ENCODE measurements around the gene ROGDI.
A peak's percentile ranks its signal among the peaks of the same experiment; 100 is the strongest.

Gene ROGDI

DNA sequence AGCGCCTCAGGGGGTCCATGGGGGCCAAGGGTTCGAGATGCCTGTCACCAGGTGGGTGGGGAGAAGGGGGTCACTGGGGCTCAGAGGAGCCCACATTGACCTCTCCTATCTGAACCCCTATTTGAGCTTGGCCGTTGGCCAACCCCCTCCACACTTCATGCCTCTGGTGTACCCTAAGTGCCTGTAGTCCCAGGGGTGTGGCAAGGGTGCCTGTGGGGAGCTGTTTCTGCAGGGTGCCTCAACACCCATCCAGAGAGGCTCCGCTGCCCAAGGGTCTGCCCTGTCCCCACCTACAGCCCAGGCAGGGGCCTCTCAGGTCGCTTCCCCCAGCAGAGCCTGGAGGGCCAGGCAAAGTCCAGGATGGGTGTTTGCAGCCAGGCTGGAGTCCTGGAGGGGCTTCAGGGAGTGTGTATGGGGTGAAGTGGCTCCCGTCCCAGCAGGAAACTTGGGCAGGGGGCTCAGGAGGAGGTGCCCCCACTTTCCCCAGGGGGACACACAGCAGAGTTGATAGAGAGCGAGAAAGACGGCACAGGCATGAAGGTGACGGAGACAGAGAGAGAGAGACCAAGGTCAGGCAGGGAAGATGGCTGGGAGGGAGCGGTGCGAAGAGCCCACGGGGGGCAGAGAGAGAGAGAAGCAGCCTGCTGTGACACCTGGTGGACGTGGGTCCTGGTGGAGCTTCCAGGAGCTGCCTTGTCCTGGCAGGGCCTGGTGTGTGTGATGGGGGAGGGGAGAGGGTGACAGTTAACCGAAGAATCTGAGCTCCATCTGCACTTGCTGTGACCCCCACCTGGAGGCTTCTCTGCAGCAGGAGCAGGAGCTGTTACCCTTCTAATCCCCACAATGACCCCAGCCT is 14.6 kb downstream of the ROGDI start, which contains the start of gene SEPTIN12:
Gene SEPTIN12, minus strand, starts transcription at position 719 of the 856 bp plus-strand sequence. Its CDS starts 700 bp downstream, at position 19.
- ChIA-PET CTCF (no interaction called here), POLR2A (interaction anchor here (3.3 kb wide), 1 partner anchor 14 kb away, joined by 19 read pairs; the partner anchor contains the start of gene ROGDI)
- TF ChIP-seq ZBTB17 (tag by site-specific recombination; IDR thresholded peaks at IDR 0.05) = no peak
- TF ChIP-seq ZNF701 (tag by site-specific recombination; IDR thresholded peaks at IDR 0.05) = no peak
- TF ChIP-seq, protein P1, sequence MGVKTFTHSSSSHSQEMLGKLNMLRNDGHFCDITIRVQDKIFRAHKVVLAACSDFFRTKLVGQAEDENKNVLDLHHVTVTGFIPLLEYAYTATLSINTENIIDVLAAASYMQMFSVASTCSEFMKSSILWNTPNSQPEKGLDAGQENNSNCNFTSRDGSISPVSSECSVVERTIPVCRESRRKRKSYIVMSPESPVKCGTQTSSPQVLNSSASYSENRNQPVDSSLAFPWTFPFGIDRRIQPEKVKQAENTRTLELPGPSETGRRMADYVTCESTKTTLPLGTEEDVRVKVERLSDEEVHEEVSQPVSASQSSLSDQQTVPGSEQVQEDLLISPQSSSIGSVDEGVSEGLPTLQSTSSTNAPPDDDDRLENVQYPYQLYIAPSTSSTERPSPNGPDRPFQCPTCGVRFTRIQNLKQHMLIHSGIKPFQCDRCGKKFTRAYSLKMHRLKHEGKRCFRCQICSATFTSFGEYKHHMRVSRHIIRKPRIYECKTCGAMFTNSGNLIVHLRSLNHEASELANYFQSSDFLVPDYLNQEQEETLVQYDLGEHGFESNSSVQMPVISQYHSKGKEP (tag by site-specific recombination; IDR thresholded peaks at IDR 0.05) = no peak
- TF ChIP-seq ZNF324 (tag by site-specific recombination; IDR thresholded peaks at IDR 0.05) = no peak
- TF ChIP-seq ZNF37A (tag by site-specific recombination; IDR thresholded peaks at IDR 0.05) = no peak
- TF ChIP-seq MZF1 (tag by site-specific recombination; IDR thresholded peaks at IDR 0.05; ENCODE audit: borderline replicate concordance) = no peak
- TF ChIP-seq, protein P2, sequence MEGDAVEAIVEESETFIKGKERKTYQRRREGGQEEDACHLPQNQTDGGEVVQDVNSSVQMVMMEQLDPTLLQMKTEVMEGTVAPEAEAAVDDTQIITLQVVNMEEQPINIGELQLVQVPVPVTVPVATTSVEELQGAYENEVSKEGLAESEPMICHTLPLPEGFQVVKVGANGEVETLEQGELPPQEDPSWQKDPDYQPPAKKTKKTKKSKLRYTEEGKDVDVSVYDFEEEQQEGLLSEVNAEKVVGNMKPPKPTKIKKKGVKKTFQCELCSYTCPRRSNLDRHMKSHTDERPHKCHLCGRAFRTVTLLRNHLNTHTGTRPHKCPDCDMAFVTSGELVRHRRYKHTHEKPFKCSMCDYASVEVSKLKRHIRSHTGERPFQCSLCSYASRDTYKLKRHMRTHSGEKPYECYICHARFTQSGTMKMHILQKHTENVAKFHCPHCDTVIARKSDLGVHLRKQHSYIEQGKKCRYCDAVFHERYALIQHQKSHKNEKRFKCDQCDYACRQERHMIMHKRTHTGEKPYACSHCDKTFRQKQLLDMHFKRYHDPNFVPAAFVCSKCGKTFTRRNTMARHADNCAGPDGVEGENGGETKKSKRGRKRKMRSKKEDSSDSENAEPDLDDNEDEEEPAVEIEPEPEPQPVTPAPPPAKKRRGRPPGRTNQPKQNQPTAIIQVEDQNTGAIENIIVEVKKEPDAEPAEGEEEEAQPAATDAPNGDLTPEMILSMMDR (tag by site-specific recombination; IDR thresholded peaks at IDR 0.05) = peak; percentile 58
- no peak for TF ChIP-seq ZNF596 (tag by site-specific recombination; IDR thresholded peaks at IDR 0.05)
- no peak for TF ChIP-seq ZNF837 (tag by site-specific recombination; IDR thresholded peaks at IDR 0.05)
- TF ChIP-seq ZIC2 (tag by site-specific recombination; IDR thresholded peaks at IDR 0.05) = peak; percentile 67
- TF ChIP-seq ZNF302 (tag by site-specific recombination; IDR thresholded peaks at IDR 0.05; ENCODE audit: low read depth) = no peak
- no peak for TF ChIP-seq KLF8 (tag by site-specific recombination; IDR thresholded peaks at IDR 0.05)
- Histone ChIP-seq H3K4me1 (ENCODE audit: control insufficient read depth, insufficient read depth, low read length) (no peaks in the 10 kb centered on the region), H3K27ac (ENCODE audit: extremely low read depth, low read depth, low read length) (no peak within 1 kb of the TSS), H3K36me3 (ENCODE audit: control insufficient read depth in 2 of 2, insufficient read depth in 1 of 2, low read length in 2 of 2) (no peaks in the 10 kb centered on the region), H3K9me3 (ENCODE audit: control insufficient read depth, insufficient read depth, low read depth, low read length) (no peaks in the 10 kb centered on the region), H3K4me3 (ENCODE audit: low read depth, low read length) (no peak within 1 kb of the TSS)

DNA sequence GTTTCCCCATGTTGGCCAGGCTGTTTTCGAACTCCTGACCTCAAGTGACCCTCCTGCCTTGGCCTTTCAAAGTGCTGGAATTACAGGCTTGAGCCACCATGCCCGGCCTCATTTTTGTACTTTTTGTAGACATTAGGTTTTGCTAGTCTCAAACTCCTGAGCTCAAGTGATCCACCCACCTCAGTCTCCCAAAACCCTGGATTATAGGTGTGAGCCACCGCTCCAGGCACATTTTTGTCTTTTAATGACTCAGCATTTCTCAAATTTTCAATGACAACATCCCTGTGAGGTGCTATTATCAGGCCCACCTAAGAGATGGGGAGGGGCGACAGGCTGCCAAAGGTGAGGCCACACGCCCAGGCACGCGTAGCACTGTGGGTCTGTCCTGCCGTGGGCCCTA is 15.4 kb downstream of the ROGDI start:
- ChIA-PET POLR2A (interaction anchor here (3.3 kb wide), 1 partner anchor 15 kb away, joined by 19 read pairs; the partner anchor contains the start of gene ROGDI), CTCF (no interaction called here)
- Histone ChIP-seq H3K4me3 (ENCODE audit: low read depth, low read length) (no peak overlapping the region), H3K4me1 (ENCODE audit: control insufficient read depth, insufficient read depth, low read length) (no peaks in the 10 kb centered on the region), H3K9me3 (ENCODE audit: control insufficient read depth, insufficient read depth, low read depth, low read length) (no peaks in the 10 kb centered on the region), H3K27ac (ENCODE audit: extremely low read depth, low read depth, low read length) (no peak overlapping the region), H3K36me3 (ENCODE audit: control insufficient read depth in 2 of 2, insufficient read depth in 1 of 2, low read length in 2 of 2) (no peaks in the 10 kb centered on the region)
- no peak for TF ChIP-seq GLIS1 (tag by site-specific recombination; IDR thresholded peaks at IDR 0.05)
- no peak for TF ChIP-seq ZBTB1 (tag by site-specific recombination; IDR thresholded peaks at IDR 0.05)
- TF ChIP-seq, protein P3, sequence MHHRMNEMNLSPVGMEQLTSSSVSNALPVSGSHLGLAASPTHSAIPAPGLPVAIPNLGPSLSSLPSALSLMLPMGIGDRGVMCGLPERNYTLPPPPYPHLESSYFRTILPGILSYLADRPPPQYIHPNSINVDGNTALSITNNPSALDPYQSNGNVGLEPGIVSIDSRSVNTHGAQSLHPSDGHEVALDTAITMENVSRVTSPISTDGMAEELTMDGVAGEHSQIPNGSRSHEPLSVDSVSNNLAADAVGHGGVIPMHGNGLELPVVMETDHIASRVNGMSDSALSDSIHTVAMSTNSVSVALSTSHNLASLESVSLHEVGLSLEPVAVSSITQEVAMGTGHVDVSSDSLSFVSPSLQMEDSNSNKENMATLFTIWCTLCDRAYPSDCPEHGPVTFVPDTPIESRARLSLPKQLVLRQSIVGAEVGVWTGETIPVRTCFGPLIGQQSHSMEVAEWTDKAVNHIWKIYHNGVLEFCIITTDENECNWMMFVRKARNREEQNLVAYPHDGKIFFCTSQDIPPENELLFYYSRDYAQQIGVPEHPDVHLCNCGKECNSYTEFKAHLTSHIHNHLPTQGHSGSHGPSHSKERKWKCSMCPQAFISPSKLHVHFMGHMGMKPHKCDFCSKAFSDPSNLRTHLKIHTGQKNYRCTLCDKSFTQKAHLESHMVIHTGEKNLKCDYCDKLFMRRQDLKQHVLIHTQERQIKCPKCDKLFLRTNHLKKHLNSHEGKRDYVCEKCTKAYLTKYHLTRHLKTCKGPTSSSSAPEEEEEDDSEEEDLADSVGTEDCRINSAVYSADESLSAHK (tag by site-specific recombination; IDR thresholded peaks at IDR 0.05) = no peak
- no peak for TF ChIP-seq ZNF23 (tag by site-specific recombination; IDR thresholded peaks at IDR 0.05; ENCODE audit: borderline replicate concordance)
- TF ChIP-seq, protein P4, sequence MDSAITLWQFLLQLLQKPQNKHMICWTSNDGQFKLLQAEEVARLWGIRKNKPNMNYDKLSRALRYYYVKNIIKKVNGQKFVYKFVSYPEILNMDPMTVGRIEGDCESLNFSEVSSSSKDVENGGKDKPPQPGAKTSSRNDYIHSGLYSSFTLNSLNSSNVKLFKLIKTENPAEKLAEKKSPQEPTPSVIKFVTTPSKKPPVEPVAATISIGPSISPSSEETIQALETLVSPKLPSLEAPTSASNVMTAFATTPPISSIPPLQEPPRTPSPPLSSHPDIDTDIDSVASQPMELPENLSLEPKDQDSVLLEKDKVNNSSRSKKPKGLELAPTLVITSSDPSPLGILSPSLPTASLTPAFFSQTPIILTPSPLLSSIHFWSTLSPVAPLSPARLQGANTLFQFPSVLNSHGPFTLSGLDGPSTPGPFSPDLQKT (IDR thresholded peaks at IDR 0.05; ENCODE audit: borderline replicate concordance, low read depth, low read length) = no peak
- no peak for TF ChIP-seq ZNF404 (tag by site-specific recombination; IDR thresholded peaks at IDR 0.05)
- no peak for TF ChIP-seq ZNF10 (tag by site-specific recombination; IDR thresholded peaks at IDR 0.05)
- TF ChIP-seq ZNF335 (tag by site-specific recombination; conservative IDR thresholded peaks at IDR 0.05) = no peak
- no peak for TF ChIP-seq YY1 (tag by site-specific recombination; IDR thresholded peaks at IDR 0.05)
- TF ChIP-seq ZNF785 (tag by site-specific recombination; IDR thresholded peaks at IDR 0.05) = no peak
- TF ChIP-seq, protein P5, sequence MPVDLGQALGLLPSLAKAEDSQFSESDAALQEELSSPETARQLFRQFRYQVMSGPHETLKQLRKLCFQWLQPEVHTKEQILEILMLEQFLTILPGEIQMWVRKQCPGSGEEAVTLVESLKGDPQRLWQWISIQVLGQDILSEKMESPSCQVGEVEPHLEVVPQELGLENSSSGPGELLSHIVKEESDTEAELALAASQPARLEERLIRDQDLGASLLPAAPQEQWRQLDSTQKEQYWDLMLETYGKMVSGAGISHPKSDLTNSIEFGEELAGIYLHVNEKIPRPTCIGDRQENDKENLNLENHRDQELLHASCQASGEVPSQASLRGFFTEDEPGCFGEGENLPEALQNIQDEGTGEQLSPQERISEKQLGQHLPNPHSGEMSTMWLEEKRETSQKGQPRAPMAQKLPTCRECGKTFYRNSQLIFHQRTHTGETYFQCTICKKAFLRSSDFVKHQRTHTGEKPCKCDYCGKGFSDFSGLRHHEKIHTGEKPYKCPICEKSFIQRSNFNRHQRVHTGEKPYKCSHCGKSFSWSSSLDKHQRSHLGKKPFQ (tag by site-specific recombination; IDR thresholded peaks at IDR 0.05) = no peak
- TF ChIP-seq ZNF174 (tag by site-specific recombination; IDR thresholded peaks at IDR 0.05) = no peak
- TF ChIP-seq ZNF391 (tag by site-specific recombination; IDR thresholded peaks at IDR 0.05; ENCODE audit: borderline replicate concordance, low read depth) = no peak
- no peak for TF ChIP-seq ZNF843 (tag by site-specific recombination; IDR thresholded peaks at IDR 0.05)
- TF ChIP-seq ZSCAN23 (tag by site-specific recombination; IDR thresholded peaks at IDR 0.05) = no peak

Data from HEK293 (cell line).